T-helper 22 cell (primary cell): ENCODE data around the gene ANTXR2.

Experiments used
- DNase-seq: peaks from one replicate; pipeline ENCODE4 v3.0.0-alpha.2; 2020; ENCODE audit warnings: low read depth

Gene ANTXR2

GRCh38 chr4:79987401-79987800 lies 85.6 kb downstream of the ANTXR2 start:
- no peak for DNase-seq

- no peak for DNase-seq
These were observed 89.6 kb downstream of the ANTXR2 start for GRCh38 chr4:79983431-79983830.

DNA sequence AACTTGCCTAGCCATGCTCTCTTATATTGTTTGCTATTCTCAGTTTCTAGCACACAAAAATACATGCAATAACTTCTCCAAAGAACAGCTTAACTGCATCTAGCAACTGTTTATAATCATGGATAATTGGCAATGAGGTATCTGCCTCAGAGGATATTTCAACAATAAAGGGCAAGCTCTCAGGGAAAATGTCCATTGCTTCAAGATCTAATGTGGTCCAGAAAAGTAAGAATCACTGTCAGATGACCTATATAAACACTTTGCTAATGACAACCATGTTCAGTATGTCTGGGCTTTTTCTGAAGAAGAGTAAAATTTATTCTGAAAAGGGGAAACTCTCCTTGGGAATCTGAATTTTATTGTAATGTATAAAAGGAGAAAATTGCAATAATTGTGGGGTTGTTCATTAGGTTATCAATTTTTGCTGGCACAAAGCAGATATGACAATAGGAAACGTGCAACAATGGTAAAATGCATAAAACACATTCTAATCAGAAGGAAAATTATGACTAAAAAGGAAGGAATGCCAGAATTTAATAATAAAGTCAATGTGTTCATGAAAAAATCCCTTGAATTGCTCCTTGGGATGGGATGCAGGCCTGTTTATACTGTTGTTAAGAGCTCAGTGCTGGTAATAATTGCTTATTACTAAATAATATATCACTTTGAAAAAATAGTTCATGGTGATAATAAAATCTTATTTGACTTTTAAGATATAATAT lies 90.3 kb downstream of the ANTXR2 start:
- no peak for DNase-seq

GRCh38 chr4:79980448-79980847 lies 92.6 kb downstream of the ANTXR2 start:
- no peak for DNase-seq

- no peak for DNase-seq
These were observed 93.1 kb downstream of the ANTXR2 start for GRCh38 chr4:79979785-79980437.

GRCh38 chr4:79977131-79977840 lies 95.7 kb downstream of the ANTXR2 start:
- no peak for DNase-seq

- DNase-seq: no peak
These were observed 108.4 kb downstream of the ANTXR2 start for GRCh38 chr4:79964400-79965211.

GRCh38 chr4:79964020-79964399 lies 109.0 kb downstream of the ANTXR2 start:
- no peak for DNase-seq

DNA sequence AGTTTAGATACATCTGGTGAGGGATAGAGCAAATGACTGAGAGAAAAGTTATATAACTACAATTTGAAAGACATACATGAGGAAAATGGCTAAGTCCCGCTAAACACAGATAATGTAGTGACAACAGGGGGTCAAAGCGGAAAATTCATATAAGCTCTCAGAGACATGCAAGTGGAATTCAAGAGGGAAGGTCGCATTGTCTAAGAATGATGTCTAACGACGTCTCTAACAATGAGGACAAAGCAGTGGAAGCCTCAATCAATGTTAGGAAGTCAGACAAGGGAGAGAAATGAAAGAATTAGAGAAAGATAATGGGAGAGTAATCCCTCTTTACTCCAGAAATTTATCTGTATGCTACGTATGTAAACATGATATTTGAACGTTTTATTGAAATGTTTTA lies 113.4 kb downstream of the ANTXR2 start:
- no peak for DNase-seq

DNA sequence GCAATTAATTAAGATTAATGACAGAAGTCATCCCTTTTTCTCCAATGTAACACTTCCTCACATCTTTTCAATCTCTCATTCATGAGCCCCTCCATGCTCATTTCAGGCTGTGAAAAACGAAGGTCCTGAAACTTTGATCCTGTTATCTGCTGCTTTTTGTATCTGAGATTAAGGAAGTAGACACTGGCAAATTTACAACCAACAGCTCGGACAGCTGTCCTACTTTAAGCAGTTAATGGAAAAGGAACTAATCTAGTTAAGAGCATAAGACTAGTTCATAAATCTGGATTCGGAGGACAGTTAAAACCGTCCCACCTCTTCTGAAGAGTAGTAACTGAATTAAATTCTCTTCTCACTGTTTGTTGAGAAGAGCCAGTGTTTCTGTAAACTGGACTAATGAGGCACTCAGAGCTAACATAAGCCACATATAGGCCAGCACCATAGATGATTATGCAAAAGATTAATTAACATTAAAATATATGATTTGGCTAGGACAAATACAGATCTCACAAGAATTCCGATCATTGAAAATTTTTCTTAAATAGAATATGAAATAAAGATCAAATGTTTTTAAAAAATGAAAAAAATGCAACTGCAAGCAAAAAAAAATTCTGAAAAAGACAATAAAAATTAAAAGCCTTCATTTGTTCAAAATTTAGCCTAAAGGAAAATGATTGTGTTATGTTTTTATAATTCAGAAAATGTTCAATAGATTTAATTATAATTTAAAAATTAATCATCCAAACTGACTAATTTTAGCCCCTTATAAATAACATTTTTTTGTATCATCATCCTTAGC lies 114.4 kb downstream of the ANTXR2 start:
- no peak for DNase-seq

DNA sequence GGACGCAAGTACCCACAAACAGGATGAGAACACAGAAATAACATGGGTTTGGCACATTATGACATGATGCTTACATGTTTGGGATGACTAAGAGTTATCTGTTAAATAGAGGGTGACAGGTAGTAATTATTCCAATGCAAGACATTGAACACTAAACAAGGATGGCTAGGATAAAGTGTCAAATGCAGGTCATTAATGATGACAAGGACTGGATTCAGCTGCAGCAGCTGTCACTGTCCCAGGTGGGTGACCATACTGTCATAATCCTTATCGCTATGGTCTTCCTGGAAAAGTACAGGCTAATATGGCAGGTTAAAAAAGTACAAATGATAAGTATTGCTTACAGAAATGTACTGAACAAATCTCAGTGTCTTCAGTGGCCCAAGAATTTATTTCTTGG lies 123.9 kb downstream of the ANTXR2 start:
- DNase-seq: no peak

DNA sequence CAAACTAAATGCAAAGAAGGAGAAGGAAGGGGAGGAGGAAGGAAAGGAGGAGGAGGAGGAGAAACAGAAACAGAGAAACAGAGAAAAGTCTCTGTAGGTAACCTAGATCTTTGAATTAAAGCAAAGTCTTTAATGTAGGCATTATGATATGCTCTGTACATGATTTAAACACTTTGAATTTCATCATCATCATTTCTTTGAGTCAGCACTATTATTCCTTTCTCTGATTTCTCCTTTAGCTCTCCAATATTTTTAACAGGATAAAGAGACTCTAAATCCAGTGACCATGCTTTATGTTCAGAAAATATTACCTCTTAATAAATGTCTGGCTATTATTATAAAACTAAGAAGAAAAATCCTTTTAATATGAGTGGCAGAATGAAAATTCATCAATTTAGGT lies 124.3 kb downstream of the ANTXR2 start:
- no peak for DNase-seq

- DNase-seq: no peak
These were observed 124.8 kb downstream of the ANTXR2 start for GRCh38 chr4:79948261-79948660.

- no peak for DNase-seq
These were observed 125.6 kb downstream of the ANTXR2 start for GRCh38 chr4:79947386-79947785.

- no peak for DNase-seq
These were observed 137.8 kb downstream of the ANTXR2 start for GRCh38 chr4:79935274-79935673.

DNA sequence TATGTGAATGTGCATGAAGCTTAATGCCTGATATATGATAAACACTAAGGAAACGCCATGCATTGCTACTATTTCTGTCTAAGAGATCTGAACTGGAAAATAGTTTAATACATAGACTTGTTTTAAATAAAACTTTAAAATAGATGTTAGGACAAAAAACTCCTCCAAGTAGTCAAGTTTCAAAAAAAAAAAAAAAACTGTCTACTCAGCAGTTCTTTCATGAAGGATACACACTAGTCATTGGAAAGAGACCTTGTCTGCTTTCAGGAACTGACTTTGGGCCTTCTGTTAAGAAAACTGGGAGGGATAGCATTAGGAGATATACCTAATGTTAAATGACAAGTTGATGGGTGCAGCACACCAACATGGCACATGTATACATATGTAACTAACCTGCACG lies 138.4 kb downstream of the ANTXR2 start:
- no peak for DNase-seq

GRCh38 chr4:79927931-79928330 lies 145.1 kb downstream of the ANTXR2 start:
- DNase-seq: no peak

DNA sequence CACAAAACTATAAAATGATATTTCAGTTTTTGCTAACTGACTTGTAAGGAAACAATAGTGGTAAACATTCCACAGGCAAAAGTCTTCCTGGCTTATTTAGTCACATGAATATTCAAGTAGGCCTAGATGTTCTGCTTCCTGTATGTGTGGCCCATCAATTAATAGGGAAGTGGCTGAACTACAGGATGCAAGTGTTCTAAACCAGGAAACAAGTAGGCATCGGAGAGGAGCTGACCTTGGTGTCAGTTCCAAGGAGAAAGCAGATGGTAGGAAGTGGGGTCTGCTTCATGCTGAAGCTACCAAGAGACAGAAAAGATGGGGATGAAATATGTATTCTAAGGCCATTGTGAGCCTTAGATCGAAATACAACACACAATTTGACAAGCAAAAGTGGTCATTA lies 149.7 kb downstream of the ANTXR2 start:
- DNase-seq: no peak

- no peak for DNase-seq
These were observed 151.0 kb downstream of the ANTXR2 start for GRCh38 chr4:79922011-79922410.

DNA sequence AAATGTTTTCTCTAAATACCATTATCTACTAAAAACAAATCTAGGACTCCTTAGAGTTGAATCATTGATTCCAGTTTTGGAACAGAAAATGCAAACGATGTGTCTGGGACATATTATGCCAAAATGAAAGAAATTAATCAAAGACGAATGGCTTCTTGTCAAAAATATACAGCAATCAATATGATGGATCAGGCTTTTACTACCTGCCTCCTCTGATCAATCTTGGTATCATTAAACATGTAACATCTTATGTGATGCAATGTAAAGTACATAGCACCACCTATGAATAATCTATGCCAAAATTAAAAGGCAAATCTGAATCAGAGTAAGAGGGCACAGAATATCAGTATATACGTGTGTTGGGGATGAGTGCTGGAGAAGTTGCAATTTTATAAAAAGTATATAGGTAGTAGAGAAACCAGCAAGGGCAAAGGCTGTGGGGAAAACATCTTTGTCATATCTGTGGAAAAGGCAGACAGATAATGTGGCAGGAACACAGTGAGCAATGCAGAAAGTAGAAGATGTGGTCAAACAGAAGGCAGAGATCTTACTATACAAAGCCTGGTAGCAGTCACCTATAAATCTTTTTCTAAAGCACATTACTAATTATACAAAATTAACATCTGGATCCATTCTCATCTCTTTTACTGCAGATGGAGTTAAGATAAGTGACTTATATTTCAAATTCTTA lies 152.7 kb downstream of the ANTXR2 start:
- no peak for DNase-seq

GRCh38 chr4:79918292-79918691 lies 154.7 kb downstream of the ANTXR2 start:
- DNase-seq: no peak
